GM12874 (cell line): Measurements from ENCODE around the gene ASTE1.
A peak's percentile ranks its signal among the peaks of the same experiment; 100 is the strongest.

Experiments used
- CTCF ChIP-seq: IDR thresholded peaks from 2 replicates; pipeline ENCODE4 v1.5.1; 2011; ENCODE audit warnings: low read depth, mild to moderate bottlenecking, control low read depth, low read length, moderate library complexity; ENCODE audit not compliant: insufficient read depth

ASTE1 gene

GRCh38 chr3:131050001-131050400 is 23.4 kb upstream of the ASTE1 start:
- no peak for TF ChIP-seq CTCF

- no peak for TF ChIP-seq CTCF
Measured at GRCh38 chr3:131048030-131048429, 21.4 kb upstream of the ASTE1 start.

GRCh38 chr3:131047582-131047981 is 21.0 kb upstream of the ASTE1 start:
- TF ChIP-seq CTCF = no peak

- no peak for TF ChIP-seq CTCF
Measured at GRCh38 chr3:131038326-131038725, 11.7 kb upstream of the ASTE1 start.

- no peak for TF ChIP-seq CTCF
Measured at GRCh38 chr3:131036986-131037385, 10.4 kb upstream of the ASTE1 start.

- TF ChIP-seq CTCF = no peak
Measured at GRCh38 chr3:131036200-131036816, 9.7 kb upstream of the ASTE1 start.

GRCh38 chr3:131033480-131034080 is 7.0 kb upstream of the ASTE1 start:
- peak; percentile 35; the same call in 1 of the 2 replicates for TF ChIP-seq CTCF
